Neuronal stem cell (in vitro differentiated cells): ENCODE data around the gene SOBP.

ENCODE experiments used
- DNase-seq: peaks from one replicate; pipeline ENCODE4 v3.0.0-alpha.2; 2013; ENCODE audit warnings: low spot score
- H2AFZ ChIP-seq: one replicate; pipeline ENCODE4 v1.6.1; 2013; ENCODE audit warnings: mild to moderate bottlenecking, low read length, inconsistent platforms
- H2AK5ac ChIP-seq: 2 replicates; pipeline ENCODE4 v1.6.1; 2013; ENCODE audit warnings: low read depth, mild to moderate bottlenecking, inconsistent platforms, low read length, moderate library complexity, mixed read lengths
- H2BK120ac ChIP-seq: 2 replicates; pipeline ENCODE4 v1.6.1; 2013; ENCODE audit warnings: low read depth, mild to moderate bottlenecking, inconsistent platforms, low read length, moderate library complexity, mixed read lengths
- H2BK12ac ChIP-seq: one replicate; pipeline ENCODE4 v1.6.1; 2013; ENCODE audit warnings: low read length, inconsistent platforms
- H2BK15ac ChIP-seq: 2 replicates; pipeline ENCODE4 v1.6.1; 2013; ENCODE audit warnings: mild to moderate bottlenecking, low read length, inconsistent platforms, mixed read lengths
- H2BK5ac ChIP-seq: one replicate; pipeline ENCODE4 v1.6.1; 2013; ENCODE audit warnings: inconsistent platforms, mild to moderate bottlenecking, low read length, moderate library complexity
- H3K14ac ChIP-seq: one replicate; pipeline ENCODE4 v1.6.1; 2013; ENCODE audit warnings: low read length, inconsistent platforms
- H3K18ac ChIP-seq: 2 replicates; pipeline ENCODE4 v1.6.1; 2013; ENCODE audit warnings: low read length, inconsistent platforms
- H3K23ac ChIP-seq: 2 replicates; pipeline ENCODE4 v1.6.1; 2013; ENCODE audit warnings: low read depth, mild to moderate bottlenecking, mixed read lengths, low read length, inconsistent platforms; ENCODE audit not compliant: poor library complexity
- H3K27ac ChIP-seq: replicated peaks from 3 replicates; pipeline ENCODE4 v1.5.1; 2013; ENCODE audit warnings: low read length, inconsistent platforms
- H3K27me3 ChIP-seq, 3 experiments: 2 replicates each; pipeline ENCODE4 v1.6.1; 2013; ENCODE audit warnings: low read length in 3 of 3, mild to moderate bottlenecking in 2 of 3, inconsistent platforms in 1 of 3, low read depth in 1 of 3, mixed read lengths in 1 of 3, moderate library complexity in 1 of 3; ENCODE audit not compliant: control insufficient read depth in 3 of 3, insufficient read depth in 3 of 3
- H3K36me3 ChIP-seq, 2 donors: replicated peaks in 1 of 2; 2 replicates each; pipeline ENCODE4 v1.6.1; 2013; ENCODE audit warnings: low read length in 2 of 2; ENCODE audit not compliant: control insufficient read depth in 2 of 2, insufficient read depth in 2 of 2
- H3K4ac ChIP-seq: 2 replicates; pipeline ENCODE4 v1.6.1; 2013; ENCODE audit warnings: inconsistent platforms, mild to moderate bottlenecking, low read length, moderate library complexity
- H3K4me1 ChIP-seq, 2 donors: 1 replicate in 1 of 2; 2 replicates in 1 of 2; pipeline ENCODE4 v1.6.1; 2013; ENCODE audit warnings: low read length in 2 of 2, low read depth in 1 of 2; ENCODE audit not compliant: control insufficient read depth in 2 of 2, insufficient read depth in 1 of 2
- H3K4me2 ChIP-seq: one replicate; pipeline ENCODE4 v1.6.1; 2013; ENCODE audit warnings: mild to moderate bottlenecking, low read length, inconsistent platforms; ENCODE audit not compliant: insufficient read depth, poor library complexity, severe bottlenecking
- H3K4me3 ChIP-seq, 2 donors: 2 replicates each; pipeline ENCODE4 v1.5.1; 2013; ENCODE audit warnings: low read length in 2 of 2, mild to moderate bottlenecking in 2 of 2, inconsistent platforms in 1 of 2, moderate library complexity in 1 of 2
- H3K79me1 ChIP-seq: one replicate; pipeline ENCODE4 v1.6.1; 2013; ENCODE audit warnings: low read depth, mild to moderate bottlenecking, inconsistent platforms, low read length, moderate library complexity
- H3K9ac ChIP-seq: one replicate; pipeline ENCODE4 v1.6.1; 2013; ENCODE audit warnings: mild to moderate bottlenecking, low read depth, low read length, inconsistent platforms; ENCODE audit not compliant: poor library complexity
- H3K9me3 ChIP-seq, 2 donors: replicated peaks in 1 of 2; 2 replicates each; pipeline versions ENCODE3 to v1.6.1; 2013; ENCODE audit warnings: low read length in 2 of 2, mild to moderate bottlenecking in 2 of 2, inconsistent platforms in 1 of 2, low read depth in 1 of 2, mixed read lengths in 1 of 2, moderate library complexity in 1 of 2; ENCODE audit not compliant: control insufficient read depth in 2 of 2, insufficient read depth in 1 of 2
- H4K8ac ChIP-seq: one replicate; pipeline ENCODE4 v1.6.1; 2013; ENCODE audit warnings: low read depth, mild to moderate bottlenecking, inconsistent platforms, low read length, moderate library complexity
- H4K91ac ChIP-seq: one replicate; pipeline ENCODE4 v1.6.1; 2013; ENCODE audit warnings: low read length, low read depth, mild to moderate bottlenecking, inconsistent platforms; ENCODE audit not compliant: poor library complexity
- WGBS, 2 donors: extraction: QIAGEN DNeasy Blood & Tissue Kit; methylation state at CpG; one replicate each; pipeline ENCODE4 v1.1.7; 2013; ENCODE audit warnings: missing lambda C conversion rate in 2 of 2, mixed read lengths in 1 of 2; ENCODE audit not compliant: insufficient read length in 2 of 2, insufficient replicate concordance in 1 of 2; ENCODE audit errors: extremely low coverage in 2 of 2; 5-methylcytosine and 5-hydroxymethylcytosine counted together

Gene SOBP

DNA sequence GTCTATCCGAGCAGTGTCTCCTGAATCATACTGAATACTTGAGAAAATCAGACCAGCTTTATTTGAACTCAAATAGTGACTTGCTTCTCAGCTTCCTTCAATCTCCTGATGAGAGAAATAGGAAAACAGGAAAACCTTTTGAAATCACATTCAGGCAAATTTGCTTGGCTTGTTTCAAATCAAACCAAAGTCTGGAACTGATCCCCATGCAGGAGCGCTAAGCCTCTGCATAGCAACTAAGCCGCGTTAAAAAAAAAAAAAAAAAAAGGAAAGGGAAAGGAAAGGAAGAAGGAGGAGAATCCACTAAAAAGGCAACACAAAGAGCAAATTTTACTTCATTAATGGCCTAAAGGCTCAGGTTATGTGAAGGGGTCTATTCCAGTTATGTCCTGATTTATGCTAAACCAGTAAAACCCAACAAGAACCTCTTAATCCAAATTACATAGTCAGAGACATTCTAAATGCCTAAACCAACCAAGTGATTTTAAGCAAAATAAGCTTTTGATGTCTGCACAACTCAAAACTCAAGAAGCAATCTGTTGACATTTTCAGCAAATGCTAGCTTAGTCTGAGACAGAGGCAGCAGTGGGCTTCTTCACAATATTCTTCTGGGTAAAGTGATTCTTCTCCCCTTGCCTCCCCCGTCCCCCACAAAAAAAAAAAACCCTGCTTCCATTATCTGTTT, 112.5 kb downstream of the SOBP start:
- H3K27me3 ChIP-seq: no peaks in the 10 kb centered on the region
- H2AK5ac ChIP-seq: no peak overlapping the region
- no peak overlapping the region for H3K4ac ChIP-seq
- WGBS, 2 donors: no CpG with 5 or more reads among the region's 5 CpGs
- H4K8ac ChIP-seq: no peak overlapping the region
- no peak overlapping the region for H2BK120ac ChIP-seq
- H4K91ac ChIP-seq: no peak overlapping the region
- H2AFZ ChIP-seq: no peak overlapping the region
- H3K18ac ChIP-seq: no peak overlapping the region
- no peak overlapping the region for H3K23ac ChIP-seq
- H3K27ac ChIP-seq: no peak overlapping the region
- no peak overlapping the region for H2BK15ac ChIP-seq
- DNase-seq: no peak
- H3K4me2 ChIP-seq: no peak overlapping the region
- no peak overlapping the region for H3K14ac ChIP-seq
- no peaks in the 10 kb centered on the region for H3K9me3 ChIP-seq
- no peak overlapping the region for H2BK5ac ChIP-seq
- peaks cover 26 to 64% of the 10 kb centered on the region in 2 donors for H3K4me1 ChIP-seq
- peaks cover 0 to 18% of the 10 kb centered on the region in 2 donors for H3K36me3 ChIP-seq
- H3K79me1 ChIP-seq: no peaks in the 10 kb centered on the region
- no peak overlapping the region for H3K9ac ChIP-seq
- no peak overlapping the region for H2BK12ac ChIP-seq
- no peak overlapping the region for H3K4me3 ChIP-seq

DNA sequence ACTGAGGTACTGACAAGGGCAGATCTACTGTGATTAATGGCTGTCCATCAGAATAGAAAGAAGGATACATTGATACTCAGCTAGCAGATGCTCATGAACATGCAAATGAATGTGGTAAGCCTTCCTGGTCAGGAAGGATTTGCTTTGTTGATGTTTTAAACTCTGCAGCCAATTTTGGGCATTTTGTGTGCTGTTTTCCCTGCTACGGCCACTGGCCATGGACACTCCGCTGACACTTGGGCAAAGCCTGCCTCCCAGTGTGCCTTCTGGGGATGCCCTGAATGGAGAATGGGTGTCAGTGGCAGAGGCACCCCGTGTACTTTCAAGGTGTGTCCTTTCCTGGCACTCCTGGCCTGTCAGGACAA, 113.1 kb downstream of the SOBP start:
- Histone ChIP-seq H3K9ac (no peak overlapping the region), H3K4me2 (no peak overlapping the region), H3K18ac (peak overlapping the region; percentile 44), H2BK15ac (no peak overlapping the region), H3K23ac (no peak overlapping the region), H4K8ac (no peak overlapping the region), H3K9me3 (no peaks in the 10 kb centered on the region), H3K27me3 (no peaks in the 10 kb centered on the region), H3K4ac (no peak overlapping the region), H3K27ac (no peak overlapping the region), H2AFZ (no peak overlapping the region), H2BK120ac (no peak overlapping the region), H4K91ac (no peak overlapping the region), H2AK5ac (no peak overlapping the region), H3K36me3 (peaks cover 0 to 18% of the 10 kb centered on the region in 2 donors), H2BK5ac (no peak overlapping the region), H3K14ac (no peak overlapping the region), H3K4me3 (no peak overlapping the region), H3K4me1 (peaks cover 26 to 61% of the 10 kb centered on the region in 2 donors), H3K79me1 (no peaks in the 10 kb centered on the region), H2BK12ac (no peak overlapping the region)
- no peak for DNase-seq
- WGBS, 2 donors: no CpG with 5 or more reads among the region's 3 CpGs

DNA sequence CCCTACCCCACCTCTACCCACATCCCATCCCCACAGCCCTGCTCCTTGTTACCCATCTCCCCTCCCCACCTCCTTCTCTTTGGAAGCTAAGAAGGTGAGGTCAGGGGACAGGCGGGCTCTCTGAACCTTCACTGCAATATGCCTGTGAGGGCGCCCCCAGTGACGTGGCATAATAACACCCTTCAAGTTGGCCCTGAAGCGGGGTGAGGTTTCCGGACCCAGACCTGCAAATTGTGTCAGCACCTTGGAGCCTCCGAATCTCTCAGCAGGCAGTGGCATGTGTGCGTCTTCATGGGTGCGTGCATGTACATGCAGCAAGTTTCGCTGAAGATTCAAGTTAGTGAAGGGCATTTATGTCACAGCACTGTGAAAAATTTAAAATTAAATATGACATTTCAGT, 114.6 kb downstream of the SOBP start:
- H3K27me3 ChIP-seq: no peaks in the 10 kb centered on the region
- no peak overlapping the region for H3K23ac ChIP-seq
- no peak overlapping the region for H2BK12ac ChIP-seq
- peaks cover 26 to 59% of the 10 kb centered on the region in 2 donors for H3K4me1 ChIP-seq
- no peaks in the 10 kb centered on the region for H3K79me1 ChIP-seq
- peak overlapping the region; percentile 46 for H3K18ac ChIP-seq
- H2BK120ac ChIP-seq: no peak overlapping the region
- DNase-seq: no peak
- H3K14ac ChIP-seq: no peak overlapping the region
- no peak overlapping the region for H3K27ac ChIP-seq
- H4K91ac ChIP-seq: peak overlapping the region; percentile 25
- H3K4ac ChIP-seq: no peak overlapping the region
- H3K9me3 ChIP-seq: no peaks in the 10 kb centered on the region
- no peak overlapping the region for H3K4me2 ChIP-seq
- no peak overlapping the region for H2BK15ac ChIP-seq
- peaks cover 0 to 13% of the 10 kb centered on the region in 2 donors for H3K36me3 ChIP-seq
- peak overlapping the region; percentile 18 for H2AK5ac ChIP-seq
- H4K8ac ChIP-seq: no peak overlapping the region
- H3K4me3 ChIP-seq: no peak overlapping the region
- no peak overlapping the region for H3K9ac ChIP-seq
- H2AFZ ChIP-seq: no peak overlapping the region
- WGBS, 2 donors: no CpG with 5 or more reads among the region's 9 CpGs
- H2BK5ac ChIP-seq: no peak overlapping the region

- Histone ChIP-seq H3K23ac (no peak overlapping the region), H2BK12ac (no peak overlapping the region), H3K27me3 (no peaks in the 10 kb centered on the region), H3K36me3 (peaks cover 0 to 13% of the 10 kb centered on the region in 2 donors), H3K9me3 (no peaks in the 10 kb centered on the region), H3K9ac (no peak overlapping the region), H3K4me3 (no peak overlapping the region), H2BK5ac (no peak overlapping the region), H3K4ac (no peak overlapping the region), H2BK120ac (no peak overlapping the region), H3K79me1 (no peaks in the 10 kb centered on the region), H4K91ac (no peak overlapping the region), H3K4me2 (no peak overlapping the region), H2AK5ac (peak overlapping the region; percentile 30), H3K14ac (no peak overlapping the region), H2AFZ (no peak overlapping the region), H3K4me1 (peaks cover 33 to 59% of the 10 kb centered on the region in 2 donors), H3K18ac (peak overlapping the region; percentile 46), H2BK15ac (no peak overlapping the region), H3K27ac (no peak overlapping the region), H4K8ac (no peak overlapping the region)
- no peak for DNase-seq
- no CpG with 5 or more reads among the region's 4 CpGs for WGBS, 2 donors
These were observed 116.5 kb downstream of the SOBP start for GRCh38 chr6:107606407-107606806.
